Measurements from ENCODE around the gene CUL4A.

Gene CUL4A

DNA sequence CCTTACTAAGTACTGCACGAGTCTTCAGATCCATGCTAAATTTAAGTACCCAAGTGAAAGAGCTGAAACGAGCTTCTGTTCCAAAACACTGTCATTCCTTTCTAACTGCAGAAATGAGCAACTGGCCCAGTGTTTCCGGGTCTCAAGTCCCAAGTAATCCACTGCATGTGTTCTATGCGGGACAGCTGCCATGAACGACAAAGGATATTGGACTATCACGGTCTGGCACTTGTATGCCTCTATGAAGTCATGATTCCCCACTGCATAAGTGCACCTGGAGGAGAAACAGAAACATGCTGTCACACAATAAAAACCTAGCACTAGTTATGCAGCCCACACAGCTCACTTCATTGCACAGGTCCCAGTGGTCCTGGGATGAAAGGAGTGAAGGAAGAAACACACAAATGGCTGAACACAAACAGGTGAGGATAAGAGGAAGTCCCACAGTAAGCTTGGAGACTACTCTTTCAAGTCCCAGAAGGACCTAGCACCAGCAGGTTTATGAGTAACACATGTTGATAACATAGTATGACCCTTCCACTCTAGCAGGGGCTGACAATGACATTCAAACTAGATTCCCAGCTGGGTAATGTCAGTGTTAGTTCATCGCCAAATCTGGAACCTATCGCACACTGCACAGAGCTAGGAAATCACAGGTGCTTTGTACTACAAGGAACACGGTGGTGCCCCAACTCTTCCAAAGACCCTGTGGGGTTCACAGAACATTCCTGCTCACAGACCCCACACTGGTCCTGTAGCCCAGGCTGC, 12.3 kb upstream of the CUL4A start:
- H3K9ac ChIP-seq (ENCODE audit: low read depth, low read length) = no peak overlapping the region
- TF ChIP-seq EZH2 (IDR thresholded peaks at IDR 0.05; ENCODE audit: borderline replicate concordance, low read depth, low read length, severe bottlenecking) = no peak
- TF ChIP-seq, protein P1, sequence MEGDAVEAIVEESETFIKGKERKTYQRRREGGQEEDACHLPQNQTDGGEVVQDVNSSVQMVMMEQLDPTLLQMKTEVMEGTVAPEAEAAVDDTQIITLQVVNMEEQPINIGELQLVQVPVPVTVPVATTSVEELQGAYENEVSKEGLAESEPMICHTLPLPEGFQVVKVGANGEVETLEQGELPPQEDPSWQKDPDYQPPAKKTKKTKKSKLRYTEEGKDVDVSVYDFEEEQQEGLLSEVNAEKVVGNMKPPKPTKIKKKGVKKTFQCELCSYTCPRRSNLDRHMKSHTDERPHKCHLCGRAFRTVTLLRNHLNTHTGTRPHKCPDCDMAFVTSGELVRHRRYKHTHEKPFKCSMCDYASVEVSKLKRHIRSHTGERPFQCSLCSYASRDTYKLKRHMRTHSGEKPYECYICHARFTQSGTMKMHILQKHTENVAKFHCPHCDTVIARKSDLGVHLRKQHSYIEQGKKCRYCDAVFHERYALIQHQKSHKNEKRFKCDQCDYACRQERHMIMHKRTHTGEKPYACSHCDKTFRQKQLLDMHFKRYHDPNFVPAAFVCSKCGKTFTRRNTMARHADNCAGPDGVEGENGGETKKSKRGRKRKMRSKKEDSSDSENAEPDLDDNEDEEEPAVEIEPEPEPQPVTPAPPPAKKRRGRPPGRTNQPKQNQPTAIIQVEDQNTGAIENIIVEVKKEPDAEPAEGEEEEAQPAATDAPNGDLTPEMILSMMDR (IDR thresholded peaks at IDR 0.05; ENCODE audit: borderline replicate concordance, extremely low read depth, low read length, poor library complexity, severe bottlenecking) = no peak
- H3K27me3 ChIP-seq (ENCODE audit: insufficient read depth, low read length, poor library complexity) = no peaks in the 10 kb centered on the region
- H3K27ac ChIP-seq (ENCODE audit: low read length) = no peak overlapping the region
- H3K4me1 ChIP-seq (ENCODE audit: insufficient read depth, low read length) = 0 out of 2 replicates have a peak, but pooled peaks cover 3% of the 10 kb centered on the region
- H3K4me2 ChIP-seq (ENCODE audit: insufficient read depth, low read length) = no peak overlapping the region
- ATAC-seq (ENCODE audit: insufficient read depth, low read depth) = no peak
- no peak for DNase-seq
- H3K79me2 ChIP-seq (ENCODE audit: insufficient read depth, low read length) = peaks cover 36% of the 10 kb centered on the region
- H3K4me3 ChIP-seq (ENCODE audit: low read depth in 1 of 2, low read length in 2 of 2) = no peak overlapping the region
- no peak overlapping the region for H2AFZ ChIP-seq (ENCODE audit: low read depth, low read length)
- H4K20me1 ChIP-seq (ENCODE audit: insufficient read depth, low read length) = peaks cover 21% of the 10 kb centered on the region; the same call in 1 of the 2 replicates
- peaks cover 80% of the 10 kb centered on the region for H3K36me3 ChIP-seq (ENCODE audit: insufficient read depth, low read length)
- H3K9me3 ChIP-seq (ENCODE audit: insufficient read depth, low read length, severe bottlenecking) = no peaks in the 10 kb centered on the region

DNA sequence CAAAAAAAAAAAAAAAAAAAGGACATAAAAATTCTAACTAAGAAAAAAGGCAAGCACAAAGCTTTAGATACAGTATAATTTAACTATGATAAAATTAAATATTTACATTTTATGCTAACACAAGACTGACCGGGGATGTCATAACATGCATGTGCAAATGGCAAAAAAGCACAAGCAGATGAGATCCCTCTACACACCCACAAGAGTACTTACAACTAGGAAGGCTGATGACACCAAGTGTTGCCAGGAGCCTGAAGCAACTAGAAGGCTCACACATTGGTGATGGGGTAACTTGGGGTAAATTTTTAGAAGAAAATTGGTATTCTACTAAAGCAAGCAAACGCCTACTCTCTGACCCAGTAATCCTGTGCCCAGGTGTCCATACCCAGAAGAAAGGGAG, 7.6 kb upstream of the CUL4A start:
- Histone ChIP-seq H2AFZ (ENCODE audit: low read depth, low read length) (no peak overlapping the region), H3K9me3 (ENCODE audit: insufficient read depth, low read length, severe bottlenecking) (no peaks in the 10 kb centered on the region), H3K27ac (ENCODE audit: low read length) (no peak overlapping the region), H3K9ac (ENCODE audit: low read depth, low read length) (no peak overlapping the region), H4K20me1 (ENCODE audit: insufficient read depth, low read length) (peaks cover 62% of the 10 kb centered on the region), H3K27me3 (ENCODE audit: insufficient read depth, low read length, poor library complexity) (no peaks in the 10 kb centered on the region), H3K79me2 (ENCODE audit: insufficient read depth, low read length) (peaks cover 82% of the 10 kb centered on the region), H3K4me2 (ENCODE audit: insufficient read depth, low read length) (no peak overlapping the region), H3K36me3 (ENCODE audit: insufficient read depth, low read length) (peaks cover 59% of the 10 kb centered on the region), H3K4me3 (ENCODE audit: low read depth in 1 of 2, low read length in 2 of 2) (no peak overlapping the region), H3K4me1 (ENCODE audit: insufficient read depth, low read length) (peaks cover 34% of the 10 kb centered on the region)
- DNase-seq (no peak), ATAC-seq (ENCODE audit: insufficient read depth, low read depth) (no peak)
- no peak for TF ChIP-seq EZH2 (IDR thresholded peaks at IDR 0.05; ENCODE audit: borderline replicate concordance, low read depth, low read length, severe bottlenecking)
- TF ChIP-seq, protein P1 (IDR thresholded peaks at IDR 0.05; ENCODE audit: borderline replicate concordance, extremely low read depth, low read length, poor library complexity, severe bottlenecking) = no peak

DNA sequence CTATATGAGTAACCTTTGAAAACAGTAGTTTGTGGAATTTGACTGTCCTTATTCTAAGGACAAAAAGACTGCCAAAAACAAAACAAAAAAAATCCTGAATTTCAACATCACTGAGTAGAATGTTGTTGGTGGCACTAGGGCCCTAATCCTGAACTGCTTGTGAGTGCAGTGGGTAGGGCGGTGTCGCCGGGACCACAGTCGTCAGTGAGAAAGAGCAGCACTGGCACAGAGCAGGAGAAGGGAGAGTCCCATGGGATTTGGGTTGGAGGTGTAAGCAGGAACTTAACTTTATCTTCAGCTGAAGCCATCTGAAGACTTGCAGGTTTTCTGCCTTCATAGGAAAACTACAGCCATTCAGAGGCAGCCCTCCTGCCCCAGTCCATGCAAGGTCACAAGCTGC, 6.5 kb upstream of the CUL4A start:
- TF ChIP-seq, protein P1 (IDR thresholded peaks at IDR 0.05; ENCODE audit: borderline replicate concordance, extremely low read depth, low read length, poor library complexity, severe bottlenecking) = no peak
- TF ChIP-seq EZH2 (IDR thresholded peaks at IDR 0.05; ENCODE audit: borderline replicate concordance, low read depth, low read length, severe bottlenecking) = no peak
- peaks cover 93% of the 10 kb centered on the region for H3K79me2 ChIP-seq (ENCODE audit: insufficient read depth, low read length)
- H3K4me2 ChIP-seq (ENCODE audit: insufficient read depth, low read length) = no peak overlapping the region
- H3K4me3 ChIP-seq (ENCODE audit: low read depth in 1 of 2, low read length in 2 of 2) = no peak overlapping the region
- DNase-seq (no peak), ATAC-seq (ENCODE audit: insufficient read depth, low read depth) (no peak)
- H2AFZ ChIP-seq (ENCODE audit: low read depth, low read length) = no peak overlapping the region
- H3K27me3 ChIP-seq (ENCODE audit: insufficient read depth, low read length, poor library complexity) = no peaks in the 10 kb centered on the region
- H3K9me3 ChIP-seq (ENCODE audit: insufficient read depth, low read length, severe bottlenecking) = no peaks in the 10 kb centered on the region
- no peak overlapping the region for H3K27ac ChIP-seq (ENCODE audit: low read length)
- no peak overlapping the region for H3K9ac ChIP-seq (ENCODE audit: low read depth, low read length)
- peaks cover 52% of the 10 kb centered on the region for H3K36me3 ChIP-seq (ENCODE audit: insufficient read depth, low read length)
- peaks cover 63% of the 10 kb centered on the region for H4K20me1 ChIP-seq (ENCODE audit: insufficient read depth, low read length)
- peaks cover 45% of the 10 kb centered on the region for H3K4me1 ChIP-seq (ENCODE audit: insufficient read depth, low read length)

Data from DND-41 (cell line).